Measurements from ENCODE around the gene PRR23A.
"Not testable (repeated sequence)": the region's sequence is repeated elsewhere in the genome, so short reads cannot be mapped to it uniquely, and the experiment has no call there.

Gene PRR23A

GRCh38 chr3:139006051-139006716 lies at the start of gene PRR23A:
Gene PRR23A, minus strand, starts transcription at chr3:139006268. Its CDS starts 0 bp downstream, at chr3:139006268.
- no peak for DNase-seq (ENCODE audit: low read depth, low spot score)

GRCh38 chr3:139052802-139053600 lies 46.9 kb upstream of the PRR23A start:
- no peak for DNase-seq (ENCODE audit: low read depth, low spot score)

- no peak for DNase-seq (ENCODE audit: low read depth, low spot score)
Observed at GRCh38 chr3:139044366-139045210, 38.5 kb upstream of the PRR23A start, which contains the start of gene PRR23C. Gene PRR23C, minus strand, starts transcription at chr3:139044892. Its CDS starts 272 bp downstream, at chr3:139044620.

- no peak for DNase-seq (ENCODE audit: low read depth, low spot score)
Observed at GRCh38 chr3:139043554-139044365, 37.7 kb upstream of the PRR23A start.

- DNase-seq (ENCODE audit: low read depth, low spot score) = no peak
Observed at GRCh38 chr3:139037478-139037877, 31.4 kb upstream of the PRR23A start.

GRCh38 chr3:139032326-139033002 lies 26.4 kb upstream of the PRR23A start:
- DNase-seq (ENCODE audit: low read depth, low spot score) = no peak

- not testable (repeated sequence) for DNase-seq (ENCODE audit: low read depth, low spot score)
Observed at GRCh38 chr3:139030576-139030975, 24.5 kb upstream of the PRR23A start.

GRCh38 chr3:139024968-139025367 lies 18.9 kb upstream of the PRR23A start:
- no peak for DNase-seq (ENCODE audit: low read depth, low spot score)

GRCh38 chr3:139020868-139021234 lies 14.8 kb upstream of the PRR23A start, which contains the start of gene PRR23B:
Gene PRR23B, minus strand, starts transcription at chr3:139020926. Its CDS starts 265 bp downstream, at chr3:139020661.
- no peak for DNase-seq (ENCODE audit: low read depth, low spot score)

- no peak for DNase-seq (ENCODE audit: low read depth, low spot score)
Observed at GRCh38 chr3:139020036-139020867, 14.2 kb upstream of the PRR23A start.

- no peak for DNase-seq (ENCODE audit: low read depth, low spot score)
Observed at GRCh38 chr3:139016430-139017048, 10.5 kb upstream of the PRR23A start.

- no peak for DNase-seq (ENCODE audit: low read depth, low spot score)
Observed at GRCh38 chr3:139005356-139005993, 593 bp downstream of the PRR23A start.

GRCh38 chr3:138995706-138996105 lies 10.4 kb downstream of the PRR23A start:
- DNase-seq (ENCODE audit: low read depth, low spot score) = no peak

- DNase-seq (ENCODE audit: low read depth, low spot score) = no peak
Observed at GRCh38 chr3:138987181-138987580, 18.9 kb downstream of the PRR23A start.

GRCh38 chr3:138985932-138986331 lies 20.1 kb downstream of the PRR23A start:
- no peak for DNase-seq (ENCODE audit: low read depth, low spot score)

GRCh38 chr3:138984816-138985215 lies 21.3 kb downstream of the PRR23A start:
- DNase-seq (ENCODE audit: low read depth, low spot score) = no peak

- no peak for DNase-seq (ENCODE audit: low read depth, low spot score)
Observed at GRCh38 chr3:138976047-138976446, 30.0 kb downstream of the PRR23A start.

- no peak for DNase-seq (ENCODE audit: low read depth, low spot score)
Observed at GRCh38 chr3:138975351-138975750, 30.7 kb downstream of the PRR23A start.

GRCh38 chr3:138974462-138974861 lies 31.6 kb downstream of the PRR23A start:
- DNase-seq (ENCODE audit: low read depth, low spot score) = no peak
